DND-41 (cell line): ENCODE measurements around the gene MAST4.

Experiments used
- EZH2 ChIP-seq: IDR thresholded peaks from 3 replicates; pipeline ENCODE4 v1.6.1; 2012; ENCODE audit warnings: borderline replicate concordance, low read depth, mild to moderate bottlenecking, moderate library complexity, low read length, inconsistent platforms; ENCODE audit not compliant: severe bottlenecking
- TF ChIP-seq, protein P1 (sequence below): IDR thresholded peaks from 2 replicates; pipeline ENCODE4 v1.5.1; 2012; ENCODE audit warnings: borderline replicate concordance, low read length, moderate library complexity, mild to moderate bottlenecking; ENCODE audit not compliant: poor library complexity, severe bottlenecking; ENCODE audit errors: extremely low read depth

GRCh38 chr5:66989781-66990180 lies 393.6 kb downstream of the MAST4 start:
- TF ChIP-seq, protein P1, sequence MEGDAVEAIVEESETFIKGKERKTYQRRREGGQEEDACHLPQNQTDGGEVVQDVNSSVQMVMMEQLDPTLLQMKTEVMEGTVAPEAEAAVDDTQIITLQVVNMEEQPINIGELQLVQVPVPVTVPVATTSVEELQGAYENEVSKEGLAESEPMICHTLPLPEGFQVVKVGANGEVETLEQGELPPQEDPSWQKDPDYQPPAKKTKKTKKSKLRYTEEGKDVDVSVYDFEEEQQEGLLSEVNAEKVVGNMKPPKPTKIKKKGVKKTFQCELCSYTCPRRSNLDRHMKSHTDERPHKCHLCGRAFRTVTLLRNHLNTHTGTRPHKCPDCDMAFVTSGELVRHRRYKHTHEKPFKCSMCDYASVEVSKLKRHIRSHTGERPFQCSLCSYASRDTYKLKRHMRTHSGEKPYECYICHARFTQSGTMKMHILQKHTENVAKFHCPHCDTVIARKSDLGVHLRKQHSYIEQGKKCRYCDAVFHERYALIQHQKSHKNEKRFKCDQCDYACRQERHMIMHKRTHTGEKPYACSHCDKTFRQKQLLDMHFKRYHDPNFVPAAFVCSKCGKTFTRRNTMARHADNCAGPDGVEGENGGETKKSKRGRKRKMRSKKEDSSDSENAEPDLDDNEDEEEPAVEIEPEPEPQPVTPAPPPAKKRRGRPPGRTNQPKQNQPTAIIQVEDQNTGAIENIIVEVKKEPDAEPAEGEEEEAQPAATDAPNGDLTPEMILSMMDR = no peak
- TF ChIP-seq EZH2 = no peak
